GM19455 (cell line): ENCODE results near the gene MBOAT1.
"Not testable (repeated sequence)": the region's sequence is repeated elsewhere in the genome, so short reads cannot be mapped to it uniquely, and the experiment has no call there.

Source experiments
- ATAC-seq: cut with Tn5 transposase; IDR thresholded peaks from one replicate; pipeline ENCODE4 v1.9.1; 2021; ENCODE audit not compliant: unreplicated experiment

Gene MBOAT1, protein sequence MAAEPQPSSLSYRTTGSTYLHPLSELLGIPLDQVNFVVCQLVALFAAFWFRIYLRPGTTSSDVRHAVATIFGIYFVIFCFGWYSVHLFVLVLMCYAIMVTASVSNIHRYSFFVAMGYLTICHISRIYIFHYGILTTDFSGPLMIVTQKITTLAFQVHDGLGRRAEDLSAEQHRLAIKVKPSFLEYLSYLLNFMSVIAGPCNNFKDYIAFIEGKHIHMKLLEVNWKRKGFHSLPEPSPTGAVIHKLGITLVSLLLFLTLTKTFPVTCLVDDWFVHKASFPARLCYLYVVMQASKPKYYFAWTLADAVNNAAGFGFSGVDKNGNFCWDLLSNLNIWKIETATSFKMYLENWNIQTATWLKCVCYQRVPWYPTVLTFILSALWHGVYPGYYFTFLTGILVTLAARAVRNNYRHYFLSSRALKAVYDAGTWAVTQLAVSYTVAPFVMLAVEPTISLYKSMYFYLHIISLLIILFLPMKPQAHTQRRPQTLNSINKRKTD

DNA sequence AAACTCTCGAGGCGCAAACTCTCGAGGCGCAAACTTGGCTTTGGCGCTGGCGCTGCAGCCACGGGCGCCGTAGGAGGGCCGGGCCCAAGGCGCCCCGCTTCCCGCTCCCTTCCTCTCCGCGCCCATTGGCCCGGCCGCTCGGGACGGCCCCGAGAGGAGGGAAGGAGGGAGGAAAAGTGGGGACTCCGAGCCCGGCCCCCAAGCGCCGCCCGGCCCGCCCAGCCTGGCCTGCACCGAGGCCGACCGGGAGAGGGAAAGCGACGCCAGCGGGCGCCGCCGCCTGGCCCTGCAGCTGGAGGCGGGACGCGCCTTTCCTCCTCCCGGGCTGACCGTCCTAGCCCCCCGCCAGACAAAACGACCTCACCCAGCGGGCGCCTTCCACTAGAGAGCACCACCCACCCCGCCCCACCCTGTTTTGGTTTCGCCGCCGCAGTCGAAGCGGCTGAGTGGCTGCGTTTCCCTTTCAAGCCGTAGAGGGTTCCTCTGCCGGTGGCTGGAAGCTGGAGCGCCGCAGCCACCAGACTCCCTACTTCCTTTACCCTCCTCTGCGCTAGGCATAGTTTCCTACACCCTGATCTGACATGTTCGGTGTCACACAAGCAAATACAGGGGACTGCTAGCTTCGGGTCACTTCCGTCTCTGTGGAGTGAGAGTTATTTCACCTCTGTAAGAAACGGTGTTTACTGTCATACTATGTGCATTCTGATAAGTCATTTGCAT is at the start of gene MBOAT1:
MBOAT1 (minus strand) TSS at position 78 of the 720 bp plus-strand sequence. CDS start 235 bp downstream, outside the sequence.
- ATAC-seq = peak; percentile 81

DNA sequence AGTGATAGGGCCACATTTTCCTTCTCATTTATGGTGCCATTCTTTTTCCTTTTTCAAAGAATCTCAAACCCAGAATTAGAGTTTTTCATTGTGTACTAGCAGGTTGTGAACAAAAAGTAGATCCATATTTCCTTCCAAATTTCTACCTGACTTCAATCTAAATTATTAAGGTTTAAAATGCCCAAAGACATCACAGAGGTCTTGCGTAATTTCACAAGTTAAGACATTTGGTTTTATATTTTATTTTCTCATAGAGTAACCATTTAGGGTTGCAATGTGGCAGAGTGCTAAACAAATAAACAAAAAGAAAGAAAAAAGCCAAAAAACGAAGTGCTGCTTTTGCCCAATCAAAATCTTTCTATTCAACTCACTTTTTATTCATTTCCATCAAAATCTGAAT is 49.4 kb upstream of the MBOAT1 start:
- no peak for ATAC-seq

DNA sequence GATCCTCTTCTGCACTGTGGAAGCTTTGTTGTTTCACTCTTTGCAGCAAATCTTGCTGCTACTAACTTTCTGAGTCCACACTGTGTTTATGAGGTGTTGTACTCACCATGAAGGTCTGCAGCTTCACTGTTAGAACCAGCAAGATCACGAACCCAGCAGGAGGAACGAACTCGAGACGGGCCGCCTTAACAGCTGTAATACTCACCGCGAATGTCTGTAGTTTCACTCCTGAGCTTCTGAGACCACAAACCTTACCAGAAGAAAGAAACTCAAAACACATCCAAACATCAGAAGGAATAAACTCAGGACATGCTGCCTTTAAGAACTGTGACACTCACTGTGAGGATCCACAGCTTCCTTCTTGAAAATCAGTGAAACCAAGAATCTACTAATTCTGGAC is 48.1 kb upstream of the MBOAT1 start:
- ATAC-seq = no peak

GRCh38 chr6:20259316-20260049 is 47.2 kb upstream of the MBOAT1 start:
- no peak for ATAC-seq

DNA sequence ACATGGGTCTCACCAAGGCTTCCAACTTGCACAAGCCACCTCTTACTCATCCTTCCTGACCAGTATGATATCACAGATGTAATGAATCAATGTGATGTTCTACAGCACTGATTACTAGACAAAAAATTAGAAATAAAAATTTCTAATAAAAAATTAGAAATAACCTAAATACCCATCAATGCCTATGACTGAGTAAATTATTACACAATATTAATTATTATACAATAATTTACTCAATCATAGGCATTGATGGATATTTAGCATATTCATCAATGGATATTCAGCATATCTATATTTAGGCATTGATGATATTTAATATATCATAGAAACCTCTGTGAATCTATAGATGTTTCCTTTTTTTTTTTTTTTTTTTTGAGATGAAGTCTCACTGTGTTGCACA is 43.2 kb upstream of the MBOAT1 start:
- no peak for ATAC-seq

DNA sequence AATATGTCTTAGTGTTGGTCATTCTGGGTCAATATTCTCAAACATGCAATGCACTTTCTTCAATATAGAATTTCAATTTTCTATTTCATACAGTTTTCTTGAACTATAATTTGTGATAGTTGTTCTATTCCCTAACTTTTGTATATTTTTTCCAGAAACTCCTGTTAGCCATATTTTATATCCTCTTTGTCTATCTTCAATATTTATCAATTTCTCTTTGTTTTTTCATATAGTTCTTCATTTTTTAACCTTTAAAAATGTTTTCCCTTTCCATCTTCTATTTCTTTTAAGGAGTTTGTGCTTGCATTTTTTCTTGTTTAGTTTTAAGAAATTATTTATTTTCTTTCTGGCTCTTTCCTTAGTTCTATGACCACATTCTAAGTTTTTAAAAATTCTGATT is 42.0 kb upstream of the MBOAT1 start:
- ATAC-seq = no peak

DNA sequence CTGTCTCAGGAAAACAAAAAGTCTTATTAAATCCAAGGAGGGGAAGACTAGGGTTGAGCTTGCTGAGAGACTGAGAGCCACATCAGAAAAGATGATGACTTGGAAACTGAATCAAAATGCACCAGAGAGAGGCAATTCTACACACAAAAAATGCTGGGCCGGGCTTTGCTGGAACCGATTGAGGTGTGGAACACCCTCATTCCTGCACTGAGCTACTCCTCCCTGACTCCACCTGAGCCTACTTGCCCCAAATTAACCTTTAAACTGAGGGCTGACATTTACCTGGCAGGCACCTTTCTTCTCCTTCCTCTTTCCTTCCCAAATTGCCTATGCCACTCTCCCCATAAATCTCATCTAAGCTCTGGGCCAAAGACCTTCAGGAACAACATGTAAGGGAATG is 40.8 kb upstream of the MBOAT1 start:
- no peak for ATAC-seq

DNA sequence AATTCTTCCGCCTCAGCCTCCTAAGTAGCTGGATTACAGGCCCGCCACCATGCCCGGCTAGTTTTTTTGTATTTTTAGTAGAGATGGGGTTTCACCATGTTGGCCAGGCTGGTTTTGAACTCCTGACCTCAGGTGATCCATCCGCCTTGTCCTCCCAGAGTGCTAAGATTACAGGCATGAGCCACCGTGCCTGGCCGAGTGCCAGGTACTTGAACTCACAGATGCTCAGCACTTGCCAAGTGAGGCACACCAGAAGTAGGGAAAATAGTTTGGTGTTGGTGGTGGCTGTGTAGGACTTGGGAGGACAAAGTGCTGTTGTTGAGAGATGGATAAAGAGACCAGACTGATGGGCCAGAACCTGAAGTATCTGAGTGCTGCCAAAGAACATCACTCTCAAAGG is 40.0 kb upstream of the MBOAT1 start:
- ATAC-seq = no peak

DNA sequence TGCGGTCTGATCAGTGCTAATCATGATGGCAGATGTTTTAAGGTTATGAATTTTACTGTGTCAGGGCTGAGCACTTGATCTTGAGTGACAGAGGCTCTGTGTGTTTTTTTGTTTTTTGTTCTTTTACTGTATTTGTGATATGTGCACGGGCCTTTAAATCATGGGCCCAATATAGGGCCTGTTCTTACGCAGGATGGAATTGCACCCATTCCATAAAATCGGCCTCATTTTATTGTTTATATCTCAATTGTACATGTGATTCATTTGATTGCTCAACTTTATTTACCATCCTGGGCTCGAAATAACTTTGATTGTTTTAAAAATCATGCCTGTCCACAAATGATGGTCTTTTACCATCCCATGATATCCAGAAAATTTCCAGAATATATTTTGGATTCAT is 39.3 kb upstream of the MBOAT1 start:
- no peak for ATAC-seq

- no peak for ATAC-seq
Measured at GRCh38 chr6:20246125-20246524, 33.9 kb upstream of the MBOAT1 start.

DNA sequence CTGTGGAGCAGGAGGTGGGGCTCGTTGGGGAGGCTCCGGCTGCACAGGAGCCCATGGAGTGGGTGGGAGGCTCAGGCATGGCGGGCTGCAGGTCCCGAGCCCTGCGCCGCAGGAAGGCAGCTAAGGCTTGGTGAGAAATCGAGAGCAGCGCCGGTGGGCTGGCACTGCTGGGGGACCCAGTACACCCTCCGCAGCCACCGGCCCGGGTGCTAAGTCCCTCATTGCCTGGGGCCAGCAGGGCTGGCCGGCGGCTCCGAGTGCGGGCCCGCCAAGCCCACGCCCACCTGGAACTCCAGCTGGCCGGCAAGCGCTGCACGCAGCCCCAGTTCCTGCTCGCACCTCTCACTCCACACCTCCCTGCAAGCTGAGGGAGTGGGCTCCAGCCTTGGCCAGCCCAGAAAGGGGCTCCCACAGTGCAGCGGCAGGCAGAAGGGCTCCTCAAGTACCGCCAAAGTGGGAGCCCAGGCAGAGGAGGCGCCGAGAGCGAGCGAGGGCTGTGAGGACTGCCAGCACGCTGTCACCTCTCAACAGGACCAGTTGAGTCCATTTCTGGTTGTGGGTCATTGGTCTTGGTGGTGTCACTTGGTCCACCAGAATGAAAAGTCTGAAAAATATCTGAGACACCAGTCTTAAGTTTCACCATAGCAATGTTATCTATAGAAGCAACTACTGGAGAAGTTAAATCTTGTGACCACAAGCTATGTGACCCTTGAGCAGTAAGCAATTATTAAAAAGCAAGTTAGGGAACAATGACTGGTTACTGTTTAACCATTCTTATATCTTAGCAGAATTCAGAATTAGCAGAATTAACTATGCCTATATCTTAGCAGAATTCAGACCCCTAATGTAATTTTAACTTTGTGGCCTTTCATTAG is 32.8 kb upstream of the MBOAT1 start:
- ATAC-seq = not testable (repeated sequence)

DNA sequence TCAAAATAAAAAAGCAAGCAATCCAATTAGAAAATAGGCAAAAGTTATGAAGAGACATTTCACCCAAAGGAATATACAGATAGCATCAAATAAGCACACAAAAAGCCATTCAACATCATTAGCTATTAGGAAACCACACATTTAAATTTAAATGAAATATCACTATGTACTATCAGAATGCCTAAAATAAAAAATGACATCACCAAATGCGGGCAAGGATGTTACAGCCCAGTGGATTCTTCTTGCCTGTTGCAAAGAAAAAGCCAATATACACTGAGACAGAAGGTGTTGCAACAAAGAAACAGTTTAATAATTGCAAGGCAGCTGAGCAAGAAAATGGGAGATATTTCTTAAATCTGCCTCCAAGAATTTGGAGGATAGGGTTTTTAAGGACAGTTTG is 31.0 kb upstream of the MBOAT1 start:
- ATAC-seq = no peak

DNA sequence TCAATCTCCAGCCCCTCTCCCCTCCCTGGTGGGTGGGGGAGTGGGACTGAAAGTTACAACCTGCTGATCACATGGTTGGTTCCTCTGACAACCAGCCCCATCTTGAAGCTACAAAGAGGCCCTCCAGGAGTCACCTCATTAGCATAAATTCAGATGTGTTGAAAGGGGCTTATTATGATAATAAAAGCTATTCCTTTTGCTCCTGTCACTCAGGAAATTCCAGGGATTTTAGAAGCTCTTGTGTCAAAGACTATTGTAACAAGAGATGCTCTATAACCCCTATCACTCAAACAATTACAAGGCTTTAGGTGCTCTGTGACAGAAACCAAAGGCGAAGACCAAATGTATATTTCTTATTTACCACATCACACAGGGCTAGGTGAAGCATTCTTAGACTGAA is 30.1 kb upstream of the MBOAT1 start:
- no peak for ATAC-seq

DNA sequence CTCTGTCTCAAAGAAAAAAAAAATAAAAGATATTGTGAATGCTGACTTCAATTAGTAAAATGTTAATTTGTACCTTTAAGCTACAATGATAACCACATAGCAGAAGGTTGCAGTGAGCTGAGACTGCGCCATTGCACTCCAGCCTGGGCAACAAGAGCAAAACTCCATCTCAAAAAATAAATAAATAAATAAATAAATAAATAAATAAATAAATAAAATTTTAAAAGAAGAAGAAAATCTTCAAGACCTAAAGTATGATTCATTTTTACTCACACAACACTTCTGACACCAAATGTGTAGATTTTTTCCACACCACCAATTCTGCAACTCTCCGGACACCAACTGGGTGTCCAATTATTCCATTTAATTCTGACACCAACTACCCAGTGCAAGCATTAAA is 28.8 kb upstream of the MBOAT1 start:
- ATAC-seq = no peak

- ATAC-seq = no peak
Measured at GRCh38 chr6:20238688-20239587, 26.7 kb upstream of the MBOAT1 start.

GRCh38 chr6:20237677-20238460 is 25.6 kb upstream of the MBOAT1 start:
- no peak for ATAC-seq

GRCh38 chr6:20236909-20237600 is 24.8 kb upstream of the MBOAT1 start:
- ATAC-seq = no peak

DNA sequence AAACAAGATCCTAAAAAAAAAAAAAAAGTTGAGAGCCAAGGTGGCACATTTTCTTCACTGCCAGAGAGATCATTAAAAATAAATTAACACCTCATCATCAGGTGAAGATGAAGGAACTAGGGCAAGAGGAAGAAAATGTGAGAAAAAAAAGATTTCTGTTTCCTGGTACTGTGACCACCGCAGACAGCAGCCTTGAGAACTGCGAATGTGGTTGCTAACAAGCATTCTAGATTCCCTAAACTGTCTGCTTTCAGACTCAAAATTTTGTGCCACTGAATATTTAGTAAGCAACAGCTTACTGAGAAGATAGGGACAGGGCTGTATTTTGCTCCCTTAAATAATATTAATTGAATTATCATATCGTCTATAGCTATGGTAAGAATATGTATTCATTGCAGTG is 24.1 kb upstream of the MBOAT1 start:
- no peak for ATAC-seq
